ENCODE results near the gene MPRIP. TPM values are rescaled to one million over a fixed set of nuclear protein-coding genes. Genes with fewer than 3 reads are reported as not detected.

Gene MPRIP
- total RNA-seq, 2 donors from 2014 or later = 235 to 252 TPM

GRCh38 chr17:17055286-17056155 is 13.3 kb downstream of the MPRIP start:
- no peaks in the 10 kb centered on the region for H3K9me3 ChIP-seq
- ATAC-seq (ENCODE audit: insufficient number of reproducible peaks, low FRiP score, low read depth) (peak; percentile 74), DNase-seq (ENCODE audit: low spot score) (no peak)
- peak overlapping the region; percentile 40 for H3K4me3 ChIP-seq
- H3K4me1 ChIP-seq (ENCODE audit: control insufficient read depth in 1 of 2, low read depth in 2 of 2) = peaks cover 44 to 78% of the 10 kb centered on the region in 2 donors
- H3K27ac ChIP-seq = peak overlapping the region; percentile 64 to 78
- no peaks in the 10 kb centered on the region for H3K27me3 ChIP-seq (replicated peaks; ENCODE audit: insufficient read depth)
- peaks cover 9% of the 10 kb centered on the region for H3K36me3 ChIP-seq
- TF ChIP-seq, protein P1, sequence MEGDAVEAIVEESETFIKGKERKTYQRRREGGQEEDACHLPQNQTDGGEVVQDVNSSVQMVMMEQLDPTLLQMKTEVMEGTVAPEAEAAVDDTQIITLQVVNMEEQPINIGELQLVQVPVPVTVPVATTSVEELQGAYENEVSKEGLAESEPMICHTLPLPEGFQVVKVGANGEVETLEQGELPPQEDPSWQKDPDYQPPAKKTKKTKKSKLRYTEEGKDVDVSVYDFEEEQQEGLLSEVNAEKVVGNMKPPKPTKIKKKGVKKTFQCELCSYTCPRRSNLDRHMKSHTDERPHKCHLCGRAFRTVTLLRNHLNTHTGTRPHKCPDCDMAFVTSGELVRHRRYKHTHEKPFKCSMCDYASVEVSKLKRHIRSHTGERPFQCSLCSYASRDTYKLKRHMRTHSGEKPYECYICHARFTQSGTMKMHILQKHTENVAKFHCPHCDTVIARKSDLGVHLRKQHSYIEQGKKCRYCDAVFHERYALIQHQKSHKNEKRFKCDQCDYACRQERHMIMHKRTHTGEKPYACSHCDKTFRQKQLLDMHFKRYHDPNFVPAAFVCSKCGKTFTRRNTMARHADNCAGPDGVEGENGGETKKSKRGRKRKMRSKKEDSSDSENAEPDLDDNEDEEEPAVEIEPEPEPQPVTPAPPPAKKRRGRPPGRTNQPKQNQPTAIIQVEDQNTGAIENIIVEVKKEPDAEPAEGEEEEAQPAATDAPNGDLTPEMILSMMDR (IDR thresholded peaks at IDR 0.05) = peak; percentile 26

GRCh38 chr17:17056156-17056539 is 13.9 kb downstream of the MPRIP start:
- H3K27me3 ChIP-seq (replicated peaks; ENCODE audit: insufficient read depth) = no peaks in the 10 kb centered on the region
- no peaks in the 10 kb centered on the region for H3K9me3 ChIP-seq
- peak overlapping the region; percentile 40 for H3K4me3 ChIP-seq
- ATAC-seq (ENCODE audit: insufficient number of reproducible peaks, low FRiP score, low read depth) = peak; percentile 56
- H3K27ac ChIP-seq = peak overlapping the region; percentile 64 to 78
- peaks cover 39 to 83% of the 10 kb centered on the region in 2 donors for H3K4me1 ChIP-seq (ENCODE audit: control insufficient read depth in 1 of 2, low read depth in 2 of 2)
- no peak for DNase-seq (ENCODE audit: low spot score)
- peaks cover 9% of the 10 kb centered on the region for H3K36me3 ChIP-seq
- TF ChIP-seq, protein P1 (IDR thresholded peaks at IDR 0.05) = no peak

DNA sequence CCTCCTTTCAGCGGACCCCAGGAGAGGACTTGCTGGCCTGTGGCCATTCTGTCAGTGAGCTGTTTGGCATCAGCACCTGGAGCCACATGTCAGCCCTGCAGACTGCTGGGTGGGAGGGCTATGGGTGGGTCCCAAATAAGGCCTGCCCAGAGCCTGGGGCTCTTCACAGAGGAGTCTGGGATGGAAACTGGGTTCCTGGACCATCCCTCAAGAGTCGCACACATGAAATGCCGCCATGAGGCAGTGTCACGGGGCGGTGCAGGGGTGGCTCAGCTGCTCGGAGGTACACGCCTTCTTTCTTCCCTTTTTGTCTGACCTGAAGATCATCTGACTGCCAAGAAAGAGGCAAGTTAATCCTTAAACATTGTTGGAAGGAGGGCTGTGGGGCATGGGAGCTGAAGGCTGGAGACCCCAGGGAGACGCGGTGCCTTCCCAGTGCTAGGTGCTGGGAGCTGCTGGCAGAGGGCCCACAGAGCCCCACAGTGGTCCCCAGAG is 14.8 kb downstream of the MPRIP start:
- Histone ChIP-seq H3K27ac (peak overlapping the region; percentile 64 to 78), H3K4me1 (ENCODE audit: control insufficient read depth in 1 of 2, low read depth in 2 of 2) (peaks cover 36 to 84% of the 10 kb centered on the region in 2 donors)
- ATAC-seq (ENCODE audit: insufficient number of reproducible peaks, low FRiP score, low read depth) = no peak

GRCh38 chr17:17058304-17058703 is 16.0 kb downstream of the MPRIP start:
- DNase-seq (ENCODE audit: low spot score) (no peak), ATAC-seq (ENCODE audit: insufficient number of reproducible peaks, low FRiP score, low read depth) (no peak)
- TF ChIP-seq, protein P1 (IDR thresholded peaks at IDR 0.05) = no peak
- H3K27ac ChIP-seq = peak overlapping the region in 1 of 2 donors; percentile 34
- H3K4me1 ChIP-seq (ENCODE audit: control insufficient read depth in 1 of 2, low read depth in 2 of 2) = peaks cover 34 to 84% of the 10 kb centered on the region in 2 donors
- H3K27me3 ChIP-seq (replicated peaks; ENCODE audit: insufficient read depth) = no peaks in the 10 kb centered on the region
- H3K9me3 ChIP-seq = no peaks in the 10 kb centered on the region
- H3K4me3 ChIP-seq = no peak overlapping the region
- H3K36me3 ChIP-seq = peaks cover 9% of the 10 kb centered on the region

More for the DNA sequence above, 14.8 kb downstream of the MPRIP start:
- no peaks in the 10 kb centered on the region for H3K9me3 ChIP-seq
- H3K27me3 ChIP-seq (replicated peaks; ENCODE audit: insufficient read depth) = no peaks in the 10 kb centered on the region
- TF ChIP-seq, protein P1 (IDR thresholded peaks at IDR 0.05) = no peak
- no peak for DNase-seq (ENCODE audit: low spot score)
- H3K4me3 ChIP-seq = no peak overlapping the region
- peaks cover 9% of the 10 kb centered on the region for H3K36me3 ChIP-seq

DNA sequence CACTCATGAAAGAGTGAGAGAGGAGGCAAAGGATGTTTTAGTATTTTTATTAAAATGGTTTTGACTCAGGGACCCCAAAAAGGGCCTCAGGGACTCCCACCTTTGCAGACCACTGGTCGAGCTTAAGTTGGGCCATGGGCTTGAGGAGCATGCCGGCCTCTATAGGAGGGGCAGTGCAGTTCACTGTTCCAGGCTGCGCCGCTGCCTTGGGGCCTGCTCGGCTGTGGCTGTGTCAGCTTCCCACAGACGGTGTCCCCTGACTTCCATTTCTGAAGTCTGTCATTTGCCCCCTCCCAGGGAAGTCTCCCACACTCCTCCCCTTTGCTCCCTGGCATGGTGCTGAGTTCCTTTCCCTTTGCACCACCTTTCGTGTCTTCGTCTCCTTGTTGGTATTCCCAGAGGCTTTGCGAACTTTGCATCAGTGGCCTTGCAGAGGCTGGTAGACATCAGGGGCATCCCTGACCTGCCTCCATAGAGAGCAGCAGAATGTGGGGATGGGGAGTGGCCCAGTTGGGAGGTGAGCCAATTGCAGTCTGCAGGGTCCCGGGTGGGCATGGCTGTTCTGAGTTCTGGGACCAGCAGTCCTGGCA is 17.1 kb downstream of the MPRIP start:
- DNase-seq (ENCODE audit: low spot score) (no peak), ATAC-seq (ENCODE audit: insufficient number of reproducible peaks, low FRiP score, low read depth) (no peak)
- peaks cover 40 to 94% of the 10 kb centered on the region in 2 donors for H3K4me1 ChIP-seq (ENCODE audit: control insufficient read depth in 1 of 2, low read depth in 2 of 2)
- H3K36me3 ChIP-seq = peaks cover 9% of the 10 kb centered on the region
- H3K9me3 ChIP-seq = no peaks in the 10 kb centered on the region
- TF ChIP-seq, protein P1 (IDR thresholded peaks at IDR 0.05) = no peak
- H3K4me3 ChIP-seq = no peak overlapping the region
- no peaks in the 10 kb centered on the region for H3K27me3 ChIP-seq (replicated peaks; ENCODE audit: insufficient read depth)
- no peak overlapping the region for H3K27ac ChIP-seq
